Hepatocyte (in vitro differentiated cells): ENCODE data around the gene RARB. TPM values are rescaled to one million over a fixed set of nuclear protein-coding genes. Genes with fewer than 3 reads are reported as not detected.

Source experiments
- DNase-seq: peaks from one replicate; pipeline ENCODE4 v3.0.0-alpha.2; 2016; ENCODE audit warnings: low spot score
- H2AFZ ChIP-seq: fragments of 200-600 bp; sonication (generic); 2 replicates; pipeline ENCODE4 v1.6.0; 2016; ENCODE audit warnings: antibody characterized with exemption, mild to moderate bottlenecking
- H3K27ac ChIP-seq: fragments of 200-600 bp; sonication (generic); 2 replicates; pipeline ENCODE4 v1.5.1; 2016; ENCODE audit warnings: mild to moderate bottlenecking
- H3K27me3 ChIP-seq: fragments of 200-600 bp; sonication (generic); 2 replicates; pipeline ENCODE4 v1.6.1; 2016
- H3K36me3 ChIP-seq: fragments of 200-600 bp; sonication (generic); replicated peaks from 2 replicates; pipeline ENCODE4 v1.5.1; 2016; ENCODE audit warnings: low read depth; ENCODE audit not compliant: insufficient read depth
- H3K4me1 ChIP-seq: fragments of 200-600 bp; sonication (generic); 2 replicates; pipeline ENCODE4 v1.5.1; 2016; ENCODE audit warnings: mild to moderate bottlenecking, moderate library complexity; ENCODE audit not compliant: insufficient read depth
- H3K4me2 ChIP-seq: fragments of 200-600 bp; sonication (generic); 2 replicates; pipeline ENCODE4 v1.6.0; 2016
- H3K4me3 ChIP-seq: fragments of 200-600 bp; sonication (generic); 2 replicates; pipeline ENCODE4 v1.5.1; 2016; ENCODE audit warnings: mild to moderate bottlenecking
- H3K79me2 ChIP-seq: fragments of 200-600 bp; sonication (generic); 2 replicates; pipeline ENCODE4 v1.6.0; 2017; ENCODE audit warnings: mild to moderate bottlenecking
- H3K9me2 ChIP-seq: fragments of 200-600 bp; sonication (generic); replicated peaks from 2 replicates; pipeline ENCODE4 v1.6.0; 2017; ENCODE audit warnings: mild to moderate bottlenecking; ENCODE audit not compliant: insufficient read depth
- H3K9me3 ChIP-seq: fragments of 200-600 bp; sonication (generic); 2 replicates; pipeline ENCODE4 v1.5.1; 2016; ENCODE audit warnings: low read depth, mild to moderate bottlenecking
- H4K20me1 ChIP-seq: fragments of 200-600 bp; sonication (generic); 2 replicates; pipeline ENCODE4 v1.6.0; 2016; ENCODE audit warnings: mild to moderate bottlenecking; ENCODE audit not compliant: insufficient read depth, poor library complexity, severe bottlenecking
- EZH2 ChIP-seq: fragments of 200-600 bp; sonication (generic); IDR thresholded peaks from 2 replicates; pipeline ENCODE4 v1.6.1; 2016; ENCODE audit warnings: antibody characterized with exemption, mild to moderate bottlenecking, borderline replicate concordance
- EZH2phosphoT487 ChIP-seq: fragments of 200-600 bp; sonication (generic); IDR thresholded peaks from one replicate; pipeline ENCODE4 v1.6.1; 2018; ENCODE audit warnings: antibody characterized with exemption, mild to moderate bottlenecking, low read depth, moderate library complexity; ENCODE audit not compliant: unreplicated experiment, severe bottlenecking
- WGBS: methylation state at CpG from one replicate; pipeline ENCODE4 v1.1.6; 2016; ENCODE audit warnings: low lambda C conversion rate; ENCODE audit errors: missing lambda C conversion rate; 5-methylcytosine and 5-hydroxymethylcytosine counted together
- polyA plus RNA-seq: library from polyadenylated mRNA; unstranded; fragments of >200 nt; fragmentation: Nextera tagmentation; extraction: Ambion mirVana; gene quantifications from 2 replicates; pipeline ENCODE4 v1.2.1, GENCODE V29; 2016
- total RNA-seq: library from RNA; depleted of rRNA; stranded (reverse); fragments of >200 nt; gene quantifications from 2 replicates; pipeline ENCODE4 v1.2.3, GENCODE V29; 2014
- TF ChIP-seq, protein P1 (sequence below): fragments of 200-600 bp; sonication (generic); IDR thresholded peaks from 2 replicates; pipeline ENCODE4 v1.5.1; 2016; ENCODE audit warnings: antibody characterized with exemption, mild to moderate bottlenecking; ENCODE audit not compliant: poor library complexity

Gene RARB
- total and polyA plus RNA-seq, 2 experiments from 2014 or later = 22.2 to 30.7 TPM

DNA sequence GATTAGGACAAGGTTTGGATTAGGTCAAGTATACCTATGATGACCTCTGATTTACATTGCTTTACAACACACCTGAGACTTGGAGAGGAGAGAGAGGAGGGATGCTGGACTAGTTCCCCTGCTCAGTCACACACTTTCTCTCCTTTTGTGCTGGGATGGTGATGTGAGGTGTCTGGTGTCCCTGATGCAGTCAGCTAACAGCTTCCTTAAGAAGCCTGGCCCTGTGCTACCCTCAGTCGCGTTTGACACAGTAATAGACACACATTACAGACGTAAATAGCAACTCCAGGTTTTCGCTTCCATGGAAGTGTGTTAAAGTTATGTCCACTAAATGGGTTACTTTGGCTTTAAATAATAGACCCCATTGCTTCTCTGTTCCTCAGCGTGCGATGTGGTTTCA, 58.9 kb downstream of the RARB start:
- Histone ChIP-seq H4K20me1 (no peaks in the 10 kb centered on the region), H3K9me2 (no peaks in the 10 kb centered on the region), H2AFZ (no peak overlapping the region), H3K27ac (no peak overlapping the region), H3K4me3 (no peak overlapping the region), H3K9me3 (peaks cover under 1% of the 10 kb centered on the region), H3K27me3 (no peaks in the 10 kb centered on the region), H3K4me1 (peaks cover 15% of the 10 kb centered on the region), H3K4me2 (no peak overlapping the region), H3K79me2 (peaks cover 70% of the 10 kb centered on the region), H3K36me3 (no peaks in the 10 kb centered on the region)
- 72% methylated on average over 6 of the region's 6 CpGs for WGBS
- DNase-seq = no peak
- TF ChIP-seq EZH2phosphoT487 (no peak), EZH2 (no peak)
- TF ChIP-seq, protein P1, sequence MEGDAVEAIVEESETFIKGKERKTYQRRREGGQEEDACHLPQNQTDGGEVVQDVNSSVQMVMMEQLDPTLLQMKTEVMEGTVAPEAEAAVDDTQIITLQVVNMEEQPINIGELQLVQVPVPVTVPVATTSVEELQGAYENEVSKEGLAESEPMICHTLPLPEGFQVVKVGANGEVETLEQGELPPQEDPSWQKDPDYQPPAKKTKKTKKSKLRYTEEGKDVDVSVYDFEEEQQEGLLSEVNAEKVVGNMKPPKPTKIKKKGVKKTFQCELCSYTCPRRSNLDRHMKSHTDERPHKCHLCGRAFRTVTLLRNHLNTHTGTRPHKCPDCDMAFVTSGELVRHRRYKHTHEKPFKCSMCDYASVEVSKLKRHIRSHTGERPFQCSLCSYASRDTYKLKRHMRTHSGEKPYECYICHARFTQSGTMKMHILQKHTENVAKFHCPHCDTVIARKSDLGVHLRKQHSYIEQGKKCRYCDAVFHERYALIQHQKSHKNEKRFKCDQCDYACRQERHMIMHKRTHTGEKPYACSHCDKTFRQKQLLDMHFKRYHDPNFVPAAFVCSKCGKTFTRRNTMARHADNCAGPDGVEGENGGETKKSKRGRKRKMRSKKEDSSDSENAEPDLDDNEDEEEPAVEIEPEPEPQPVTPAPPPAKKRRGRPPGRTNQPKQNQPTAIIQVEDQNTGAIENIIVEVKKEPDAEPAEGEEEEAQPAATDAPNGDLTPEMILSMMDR = no peak

DNA sequence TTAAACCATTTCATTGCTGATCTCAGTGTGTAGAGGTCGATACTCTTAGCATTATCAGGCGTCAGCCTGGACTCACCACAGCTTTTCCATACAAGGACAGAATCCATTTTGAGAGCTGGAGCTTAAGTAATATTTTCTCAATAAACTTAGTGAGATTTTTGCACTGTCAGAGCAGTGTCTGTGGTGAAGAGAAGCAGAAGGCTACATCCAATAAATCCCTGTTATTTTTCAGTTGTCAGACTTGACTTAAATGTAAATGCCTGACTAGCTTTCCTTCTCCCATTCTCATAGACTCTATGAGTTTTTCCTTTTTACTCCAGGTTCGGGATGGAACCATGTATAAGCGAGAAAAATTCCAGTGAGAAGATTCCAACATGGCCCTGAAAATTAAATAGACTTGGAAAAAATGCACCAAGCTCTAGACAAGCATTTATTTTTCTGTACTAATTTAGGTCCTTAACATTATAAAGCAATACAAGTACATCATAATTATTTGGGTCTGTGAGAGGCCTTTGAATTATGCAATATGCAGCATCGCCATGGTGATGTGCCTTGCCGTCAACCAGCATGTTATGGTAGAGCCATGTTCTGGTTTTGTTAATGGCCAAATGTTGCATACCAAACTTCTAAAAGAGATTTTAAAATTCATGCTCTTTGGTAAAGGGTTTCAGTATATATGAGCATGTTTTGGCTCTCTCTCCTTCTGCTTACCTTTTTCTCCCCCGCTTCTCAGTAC, 62.0 kb downstream of the RARB start:
- H4K20me1 ChIP-seq = no peaks in the 10 kb centered on the region
- no peaks in the 10 kb centered on the region for H3K4me1 ChIP-seq
- DNase-seq = no peak
- H3K9me2 ChIP-seq = no peaks in the 10 kb centered on the region
- H3K79me2 ChIP-seq = peaks cover 72% of the 10 kb centered on the region
- TF ChIP-seq EZH2phosphoT487 = no peak
- TF ChIP-seq EZH2 = no peak
- TF ChIP-seq, protein P1 = no peak
- no peak overlapping the region for H3K4me3 ChIP-seq
- H3K27ac ChIP-seq = no peak overlapping the region
- WGBS = 79% methylated on average over 7 of the region's 7 CpGs
- no peak overlapping the region for H2AFZ ChIP-seq
- no peaks in the 10 kb centered on the region for H3K36me3 ChIP-seq
- peaks cover 28% of the 10 kb centered on the region for H3K9me3 ChIP-seq
- H3K27me3 ChIP-seq = no peaks in the 10 kb centered on the region
- H3K4me2 ChIP-seq = no peak overlapping the region

DNA sequence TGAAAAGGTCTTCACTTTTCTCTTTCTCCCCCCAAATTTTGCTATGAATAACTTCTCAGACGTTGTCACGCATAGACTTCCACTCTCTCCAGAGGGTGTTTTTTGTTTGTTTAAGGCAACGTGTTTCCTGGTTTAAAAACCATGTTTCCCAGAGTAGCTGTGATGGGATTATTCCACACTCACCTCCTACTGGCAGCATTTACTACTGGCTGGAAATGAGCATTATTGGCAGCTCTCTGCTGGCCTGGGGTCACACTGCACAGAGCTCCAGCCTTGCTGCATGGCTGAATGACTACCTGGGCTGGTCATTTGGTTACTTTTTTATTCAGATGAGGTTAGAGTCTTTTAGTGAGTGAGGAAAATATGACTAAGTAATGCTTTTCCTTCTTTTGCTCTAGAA, 65.2 kb downstream of the RARB start:
- H3K9me3 ChIP-seq = peaks cover 32% of the 10 kb centered on the region
- H3K9me2 ChIP-seq = no peaks in the 10 kb centered on the region
- H3K36me3 ChIP-seq = no peaks in the 10 kb centered on the region
- no peak overlapping the region for H3K4me3 ChIP-seq
- H3K27me3 ChIP-seq = no peaks in the 10 kb centered on the region
- no peak overlapping the region for H3K4me2 ChIP-seq
- no peak for TF ChIP-seq EZH2
- TF ChIP-seq EZH2phosphoT487 = no peak
- TF ChIP-seq, protein P1 = no peak
- no peak for DNase-seq
- no peak overlapping the region for H3K27ac ChIP-seq
- 89% methylated on average over 3 of the region's 3 CpGs for WGBS
- no peaks in the 10 kb centered on the region for H3K4me1 ChIP-seq
- no peaks in the 10 kb centered on the region for H4K20me1 ChIP-seq
- peaks cover 55% of the 10 kb centered on the region for H3K79me2 ChIP-seq
- H2AFZ ChIP-seq = no peak overlapping the region
